Measurements from ENCODE around the gene SMYD3. TPM values are rescaled to one million over a fixed set of nuclear protein-coding genes. Genes with fewer than 3 reads are reported as not detected.

Gene SMYD3
- total and polyA plus RNA-seq, 9 donors, result 10.8 to 24.0 (median 13.7) TPM

DNA sequence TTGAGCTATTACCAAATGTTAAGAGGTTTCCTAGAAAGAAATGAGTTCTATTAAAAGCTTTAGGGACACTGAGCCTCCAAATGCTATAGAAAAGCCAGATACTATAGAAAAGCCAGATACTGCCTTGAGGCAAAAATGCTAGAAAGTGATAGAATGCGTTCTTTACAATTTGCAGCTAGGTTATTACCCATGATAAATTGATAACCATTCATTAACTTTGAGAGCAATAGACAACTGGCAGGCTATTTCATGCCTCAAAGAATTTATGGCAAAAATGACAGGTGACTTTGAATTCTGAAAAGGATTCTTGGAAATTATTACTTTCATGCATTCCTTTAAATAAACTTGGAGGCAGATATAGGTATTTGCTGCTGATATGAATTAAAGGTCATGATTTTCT lies 51.6 kb downstream of the SMYD3 start:
- no peak for DNase-seq
- Histone ChIP-seq H3K27me3 (no peaks in the 10 kb centered on the region), H3K4me1 (ENCODE audit: insufficient read depth) (no peaks in the 10 kb centered on the region), H3K27ac (no peak overlapping the region), H3K36me3 (no peaks in the 10 kb centered on the region), H3K9me3 (no peaks in the 10 kb centered on the region), H3K4me3 (no peak overlapping the region)
- WGBS, 3 donors, result 93 to 99% (median 98%) methylated on average over 1 of the region's 1 CpG
- intact Hi-C loops (cut with DNase I), result no loop called here
- TF ChIP-seq, protein P1, sequence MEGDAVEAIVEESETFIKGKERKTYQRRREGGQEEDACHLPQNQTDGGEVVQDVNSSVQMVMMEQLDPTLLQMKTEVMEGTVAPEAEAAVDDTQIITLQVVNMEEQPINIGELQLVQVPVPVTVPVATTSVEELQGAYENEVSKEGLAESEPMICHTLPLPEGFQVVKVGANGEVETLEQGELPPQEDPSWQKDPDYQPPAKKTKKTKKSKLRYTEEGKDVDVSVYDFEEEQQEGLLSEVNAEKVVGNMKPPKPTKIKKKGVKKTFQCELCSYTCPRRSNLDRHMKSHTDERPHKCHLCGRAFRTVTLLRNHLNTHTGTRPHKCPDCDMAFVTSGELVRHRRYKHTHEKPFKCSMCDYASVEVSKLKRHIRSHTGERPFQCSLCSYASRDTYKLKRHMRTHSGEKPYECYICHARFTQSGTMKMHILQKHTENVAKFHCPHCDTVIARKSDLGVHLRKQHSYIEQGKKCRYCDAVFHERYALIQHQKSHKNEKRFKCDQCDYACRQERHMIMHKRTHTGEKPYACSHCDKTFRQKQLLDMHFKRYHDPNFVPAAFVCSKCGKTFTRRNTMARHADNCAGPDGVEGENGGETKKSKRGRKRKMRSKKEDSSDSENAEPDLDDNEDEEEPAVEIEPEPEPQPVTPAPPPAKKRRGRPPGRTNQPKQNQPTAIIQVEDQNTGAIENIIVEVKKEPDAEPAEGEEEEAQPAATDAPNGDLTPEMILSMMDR (IDR thresholded peaks at IDR 0.05), result no peak
- no peak for TF ChIP-seq POLR2A (IDR thresholded peaks at IDR 0.05)
- no peak for TF ChIP-seq EP300 (IDR thresholded peaks at IDR 0.05)

DNA sequence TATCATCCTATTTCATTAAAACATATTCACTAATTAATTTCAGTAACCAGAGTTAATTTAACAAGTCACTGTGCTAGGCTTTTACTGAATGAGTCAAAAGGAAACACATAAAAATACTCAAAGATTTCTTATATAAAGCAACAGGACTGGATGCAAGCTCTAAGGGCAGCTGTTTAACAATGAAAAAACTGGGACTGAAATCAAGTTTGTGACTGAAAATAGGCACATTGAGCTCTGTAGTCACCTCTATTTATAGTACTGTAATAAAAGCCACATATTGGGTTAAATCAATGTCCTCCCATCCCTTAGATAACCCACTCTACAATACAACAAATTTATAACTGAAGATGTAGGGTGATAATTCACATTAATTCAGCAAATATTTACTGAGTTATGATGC lies 52.4 kb downstream of the SMYD3 start:
- no peak for DNase-seq
- intact Hi-C loops (cut with DNase I), result no loop called here

DNA sequence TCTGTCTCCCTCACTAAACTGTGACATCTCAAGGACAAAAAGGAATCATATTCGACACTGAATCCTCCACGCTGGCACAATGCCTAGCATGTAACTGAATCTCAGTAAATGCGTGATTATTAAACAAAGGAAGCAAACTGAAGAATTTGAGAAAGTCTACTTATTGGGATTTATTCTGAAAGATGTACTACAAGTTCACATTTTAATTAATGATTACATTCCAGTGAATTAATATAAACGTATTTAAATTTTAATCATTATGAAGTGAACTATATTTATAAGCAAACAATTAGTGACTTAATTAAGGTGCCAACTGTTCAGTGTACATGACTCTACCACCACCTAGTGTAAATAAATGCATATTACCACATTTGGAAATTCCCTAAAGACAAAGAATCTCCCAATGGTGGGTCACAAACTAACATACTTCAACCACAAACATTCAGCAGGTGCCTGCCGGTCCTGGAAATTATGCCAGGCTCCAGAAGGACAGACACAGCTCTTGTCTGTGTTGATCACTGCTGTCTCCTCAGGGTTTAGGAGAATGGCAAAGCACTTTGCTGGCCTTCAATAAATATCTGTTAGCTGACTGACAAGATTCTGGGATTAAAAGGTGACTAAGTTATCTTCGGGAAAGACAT lies 56.3 kb downstream of the SMYD3 start:
- Histone ChIP-seq H3K36me3 (no peaks in the 10 kb centered on the region), H3K9me3 (no peaks in the 10 kb centered on the region), H3K27me3 (no peaks in the 10 kb centered on the region), H3K4me3 (no peak overlapping the region), H3K27ac (no peak overlapping the region), H3K4me1 (ENCODE audit: insufficient read depth) (no peaks in the 10 kb centered on the region)
- TF ChIP-seq POLR2A (IDR thresholded peaks at IDR 0.05), result no peak
- TF ChIP-seq, protein P1 (IDR thresholded peaks at IDR 0.05), result peak in 2 of 3 donors; percentile 49 to 57
- DNase-seq, result no peak
- 29 to 40% (median 36%) methylated on average over 6 of the region's 6 CpGs for WGBS, 3 donors
- intact Hi-C loops (cut with DNase I), result no loop called here

More for the DNA sequence above, 52.4 kb downstream of the SMYD3 start:
- no peaks in the 10 kb centered on the region for H3K36me3 ChIP-seq
- H3K27me3 ChIP-seq, result no peaks in the 10 kb centered on the region
- H3K4me1 ChIP-seq (ENCODE audit: insufficient read depth), result no peaks in the 10 kb centered on the region
- TF ChIP-seq POLR2A (IDR thresholded peaks at IDR 0.05) (no peak), EP300 (IDR thresholded peaks at IDR 0.05) (no peak)
- TF ChIP-seq, protein P1 (IDR thresholded peaks at IDR 0.05), result no peak
- H3K27ac ChIP-seq, result no peak overlapping the region
- H3K9me3 ChIP-seq, result no peaks in the 10 kb centered on the region
- H3K4me3 ChIP-seq, result no peak overlapping the region

DNA sequence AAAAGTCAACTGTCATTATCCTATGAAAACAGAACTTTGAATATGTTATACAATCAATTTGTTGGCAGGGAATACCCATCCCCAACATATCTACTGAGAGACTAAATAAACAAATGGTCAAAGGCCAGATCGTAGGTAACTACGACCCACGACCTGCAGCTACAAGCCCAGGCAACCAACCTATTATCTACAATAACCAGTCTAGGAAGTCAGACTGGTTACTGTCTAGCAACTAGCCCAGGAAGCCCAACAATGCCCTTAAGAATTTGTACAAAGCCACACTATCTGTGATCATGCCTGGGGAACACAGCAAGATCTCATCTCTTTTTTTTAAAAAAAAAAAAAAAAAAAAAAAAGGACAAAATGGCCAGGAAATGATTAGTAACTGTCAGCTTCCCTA lies 58.7 kb downstream of the SMYD3 start:
- Histone ChIP-seq H3K27ac (no peak overlapping the region), H3K27me3 (no peaks in the 10 kb centered on the region), H3K36me3 (no peaks in the 10 kb centered on the region), H3K4me1 (ENCODE audit: insufficient read depth) (no peaks in the 10 kb centered on the region), H3K9me3 (no peaks in the 10 kb centered on the region), H3K4me3 (no peak overlapping the region)
- TF ChIP-seq, protein P1 (IDR thresholded peaks at IDR 0.05), result no peak
- TF ChIP-seq EP300 (IDR thresholded peaks at IDR 0.05), result no peak
- no peak for TF ChIP-seq POLR2A (IDR thresholded peaks at IDR 0.05)
- 96 to 99% (median 98%) methylated on average over 3 of the region's 3 CpGs for WGBS, 3 donors
- DNase-seq, result no peak
- intact Hi-C loops (cut with DNase I), result loop anchor here in 1 of 4 donors (10.0 kb wide), 1 partner anchor 1294 kb away; the partner anchor contains the start of gene KIF26B
